ENCODE measurements around the gene KLHL2. TPM values are rescaled to one million over a fixed set of nuclear protein-coding genes. Genes with fewer than 3 reads are reported as not detected.

The KLHL2 gene
- total RNA-seq, 3 donors from 2014 or later, result 20.2 to 60.4 (median 38.0) TPM

- no peaks in the 10 kb centered on the region for H3K4me1 ChIP-seq
- TF ChIP-seq POLR2AphosphoS5 (IDR thresholded peaks at IDR 0.05) (no peak), CTCF (IDR thresholded peaks at IDR 0.05) (no peak), POLR2A (IDR thresholded peaks at IDR 0.05) (no peak)
- no peak overlapping the region for H3K4me3 ChIP-seq
- H3K9me3 ChIP-seq, result no peaks in the 10 kb centered on the region
- H3K36me3 ChIP-seq, result no peaks in the 10 kb centered on the region
- H3K27me3 ChIP-seq, result no peaks in the 10 kb centered on the region
- H3K27ac ChIP-seq, result no peak overlapping the region
- DNase-seq (ENCODE audit: low spot score in 2 of 2), result no peak
- intact Hi-C loops (cut with DNase I; ENCODE audit: low total_unique reads), result no loop called here
These were observed 157.2 kb downstream of the KLHL2 start for GRCh38 chr4:165364452-165365080.

GRCh38 chr4:165367040-165367439 is 159.7 kb downstream of the KLHL2 start:
- DNase-seq (ENCODE audit: low spot score in 2 of 2), result no peak
- Histone ChIP-seq H3K36me3 (no peaks in the 10 kb centered on the region), H3K4me3 (no peak overlapping the region), H3K9me3 (no peaks in the 10 kb centered on the region), H3K27me3 (no peaks in the 10 kb centered on the region), H3K27ac (no peak overlapping the region), H3K4me1 (no peaks in the 10 kb centered on the region)
- no peak for TF ChIP-seq POLR2AphosphoS5 (IDR thresholded peaks at IDR 0.05)
- no peak for TF ChIP-seq CTCF (IDR thresholded peaks at IDR 0.05)
- no peak for TF ChIP-seq POLR2A (IDR thresholded peaks at IDR 0.05)
- intact Hi-C loops (cut with DNase I; ENCODE audit: low total_unique reads), result no loop called here

GRCh38 chr4:165368114-165368513 is 160.8 kb downstream of the KLHL2 start:
- Histone ChIP-seq H3K9me3 (no peaks in the 10 kb centered on the region), H3K4me3 (no peak overlapping the region), H3K4me1 (no peaks in the 10 kb centered on the region), H3K36me3 (no peaks in the 10 kb centered on the region), H3K27ac (no peak overlapping the region), H3K27me3 (no peaks in the 10 kb centered on the region)
- intact Hi-C loops (cut with DNase I; ENCODE audit: low total_unique reads), result no loop called here
- TF ChIP-seq POLR2A (IDR thresholded peaks at IDR 0.05) (no peak), CTCF (IDR thresholded peaks at IDR 0.05) (no peak), POLR2AphosphoS5 (IDR thresholded peaks at IDR 0.05) (no peak)
- no peak for DNase-seq (ENCODE audit: low spot score in 2 of 2)

- intact Hi-C loops (cut with DNase I; ENCODE audit: low total_unique reads), result no loop called here
- TF ChIP-seq CTCF (IDR thresholded peaks at IDR 0.05), result no peak
- TF ChIP-seq POLR2AphosphoS5 (IDR thresholded peaks at IDR 0.05), result no peak
- no peak for TF ChIP-seq POLR2A (IDR thresholded peaks at IDR 0.05)
- Histone ChIP-seq H3K4me1 (no peaks in the 10 kb centered on the region), H3K4me3 (no peak overlapping the region), H3K27ac (no peak overlapping the region), H3K9me3 (no peaks in the 10 kb centered on the region), H3K36me3 (no peaks in the 10 kb centered on the region), H3K27me3 (no peaks in the 10 kb centered on the region)
- no peak for DNase-seq (ENCODE audit: low spot score in 2 of 2)
These were observed 161.2 kb downstream of the KLHL2 start for GRCh38 chr4:165368567-165368966.

GRCh38 chr4:165369522-165369921 is 162.2 kb downstream of the KLHL2 start:
- Histone ChIP-seq H3K27me3 (no peaks in the 10 kb centered on the region), H3K4me3 (no peak overlapping the region), H3K27ac (no peak overlapping the region), H3K4me1 (no peaks in the 10 kb centered on the region), H3K36me3 (no peaks in the 10 kb centered on the region), H3K9me3 (peaks cover 0 to 5% of the 10 kb centered on the region in 2 donors)
- DNase-seq (ENCODE audit: low spot score in 2 of 2), result no peak
- intact Hi-C loops (cut with DNase I; ENCODE audit: low total_unique reads), result no loop called here
- TF ChIP-seq CTCF (IDR thresholded peaks at IDR 0.05) (no peak), POLR2AphosphoS5 (IDR thresholded peaks at IDR 0.05) (no peak), POLR2A (IDR thresholded peaks at IDR 0.05) (no peak)
